ENCODE measurements around the gene C19orf25. TPM values are rescaled to one million over a fixed set of nuclear protein-coding genes. Genes with fewer than 3 reads are reported as not detected.

C19orf25 gene
- total RNA-seq: 10 to 100 TPM; 54.0 to 93.0 TPM

DNA sequence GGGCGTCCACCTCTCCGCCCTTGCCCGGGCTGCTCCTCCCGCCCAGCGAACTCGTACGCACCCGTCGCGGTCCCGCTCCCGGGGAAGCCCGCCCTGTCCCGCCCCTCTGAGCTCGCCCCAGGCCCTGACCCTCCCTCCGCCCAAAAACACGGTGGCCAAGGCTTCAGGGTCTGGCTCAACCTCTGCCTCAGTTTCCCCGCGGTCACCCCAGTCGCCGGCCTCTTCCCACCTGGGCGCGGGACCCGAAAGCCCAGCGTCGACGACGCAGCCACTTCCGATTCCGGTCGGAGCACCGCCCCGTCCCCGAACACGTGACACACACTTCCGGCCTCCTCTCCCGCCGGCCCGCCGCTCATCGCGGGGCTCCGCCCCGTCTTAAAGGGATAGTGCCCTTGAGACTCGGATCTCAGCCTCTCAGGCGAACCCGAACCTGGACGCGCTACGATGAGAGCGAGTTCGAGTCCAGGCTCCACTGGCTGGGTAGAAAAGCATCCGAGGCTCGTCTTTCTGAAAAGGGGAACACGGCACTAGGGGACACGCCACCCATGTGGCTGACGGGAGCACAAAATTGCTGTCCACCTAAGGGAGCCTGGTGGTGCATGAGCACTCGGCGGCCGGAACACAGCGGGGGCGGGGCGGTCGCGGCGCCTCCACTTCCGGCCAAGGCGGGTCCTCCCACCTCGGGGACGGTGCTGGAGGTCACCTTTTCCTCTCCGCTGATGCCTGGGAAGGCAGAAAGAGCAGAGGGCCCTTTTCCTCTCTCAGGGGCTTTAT is at the start of gene C19orf25:
C19orf25 (minus strand) TSS at position 282 of the 774 bp plus-strand sequence. CDS start 312 bp downstream, outside the sequence.
- H3K4me1 ChIP-seq (replicated peaks): no peaks in the 10 kb centered on the region
- H3K9me3 ChIP-seq: no peaks in the 10 kb centered on the region
- intact Hi-C loops (cut with DNase I): no loop called here
- peak within 1 kb of the TSS; percentile 89 to 92 for H3K4me3 ChIP-seq
- under 1% methylated on average over 58 of the region's 71 CpGs for WGBS
- no peaks in the 10 kb centered on the region for H3K27me3 ChIP-seq (replicated peaks; ENCODE audit: insufficient read depth)
- peak; percentile 90 for DNase-seq (ENCODE audit: low spot score)
- peak within 1 kb of the TSS; percentile 57 to 68 for H3K27ac ChIP-seq
- no peaks in the 10 kb centered on the region for H3K36me3 ChIP-seq
- TF ChIP-seq POLR2A (IDR thresholded peaks at IDR 0.05): peak; percentile 57
- TF ChIP-seq, protein P1, sequence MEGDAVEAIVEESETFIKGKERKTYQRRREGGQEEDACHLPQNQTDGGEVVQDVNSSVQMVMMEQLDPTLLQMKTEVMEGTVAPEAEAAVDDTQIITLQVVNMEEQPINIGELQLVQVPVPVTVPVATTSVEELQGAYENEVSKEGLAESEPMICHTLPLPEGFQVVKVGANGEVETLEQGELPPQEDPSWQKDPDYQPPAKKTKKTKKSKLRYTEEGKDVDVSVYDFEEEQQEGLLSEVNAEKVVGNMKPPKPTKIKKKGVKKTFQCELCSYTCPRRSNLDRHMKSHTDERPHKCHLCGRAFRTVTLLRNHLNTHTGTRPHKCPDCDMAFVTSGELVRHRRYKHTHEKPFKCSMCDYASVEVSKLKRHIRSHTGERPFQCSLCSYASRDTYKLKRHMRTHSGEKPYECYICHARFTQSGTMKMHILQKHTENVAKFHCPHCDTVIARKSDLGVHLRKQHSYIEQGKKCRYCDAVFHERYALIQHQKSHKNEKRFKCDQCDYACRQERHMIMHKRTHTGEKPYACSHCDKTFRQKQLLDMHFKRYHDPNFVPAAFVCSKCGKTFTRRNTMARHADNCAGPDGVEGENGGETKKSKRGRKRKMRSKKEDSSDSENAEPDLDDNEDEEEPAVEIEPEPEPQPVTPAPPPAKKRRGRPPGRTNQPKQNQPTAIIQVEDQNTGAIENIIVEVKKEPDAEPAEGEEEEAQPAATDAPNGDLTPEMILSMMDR (IDR thresholded peaks at IDR 0.05): peak in 2 of 4 experiments; percentile 9 to 10
- TF ChIP-seq POLR2AphosphoS5 (IDR thresholded peaks at IDR 0.05): peak; percentile 99

DNA sequence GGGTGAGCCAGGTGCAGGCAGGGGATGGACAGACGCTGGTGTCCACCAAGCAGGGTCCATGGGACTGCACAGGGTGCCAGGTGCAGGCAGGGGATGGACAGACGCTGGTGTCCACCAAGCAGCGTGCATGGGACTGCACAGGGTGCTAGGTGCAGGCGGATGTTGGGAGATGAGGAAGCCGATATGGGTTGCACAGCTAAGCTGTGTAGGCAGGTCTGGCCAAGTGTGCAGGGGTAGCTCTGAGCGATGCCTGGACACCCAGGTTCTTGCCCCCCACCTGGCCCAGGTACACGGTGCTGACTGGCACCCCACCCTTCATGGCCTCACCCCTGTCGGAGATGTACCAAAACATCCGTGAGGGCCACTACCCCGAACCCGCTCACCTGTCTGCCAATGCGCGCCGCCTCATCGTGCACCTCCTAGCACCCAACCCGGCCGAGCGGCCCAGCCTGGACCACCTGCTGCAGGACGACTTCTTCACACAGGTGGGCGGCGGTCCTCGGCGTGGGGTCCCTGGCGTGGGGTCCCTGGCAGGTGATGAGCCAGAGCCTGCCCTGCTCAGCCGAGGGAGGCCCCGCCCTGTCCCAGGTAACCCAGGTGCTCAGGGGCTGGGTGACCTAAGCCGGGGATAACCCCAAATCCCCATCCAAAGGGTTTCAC is 48.8 kb upstream of the C19orf25 start:
- no peak for DNase-seq (ENCODE audit: low spot score)
- TF ChIP-seq POLR2AphosphoS5 (IDR thresholded peaks at IDR 0.05) (no peak), POLR2A (IDR thresholded peaks at IDR 0.05) (no peak)
- TF ChIP-seq, protein P1 (IDR thresholded peaks at IDR 0.05): no peak
- Histone ChIP-seq H3K4me1 (replicated peaks) (no peaks in the 10 kb centered on the region), H3K27me3 (replicated peaks; ENCODE audit: insufficient read depth) (peaks cover 10% of the 10 kb centered on the region), H3K4me3 (no peak overlapping the region), H3K9me3 (no peaks in the 10 kb centered on the region), H3K36me3 (no peaks in the 10 kb centered on the region), H3K27ac (no peak overlapping the region)
- intact Hi-C loops (cut with DNase I): no loop called here
- WGBS: 75% methylated on average over 26 of the region's 27 CpGs

DNA sequence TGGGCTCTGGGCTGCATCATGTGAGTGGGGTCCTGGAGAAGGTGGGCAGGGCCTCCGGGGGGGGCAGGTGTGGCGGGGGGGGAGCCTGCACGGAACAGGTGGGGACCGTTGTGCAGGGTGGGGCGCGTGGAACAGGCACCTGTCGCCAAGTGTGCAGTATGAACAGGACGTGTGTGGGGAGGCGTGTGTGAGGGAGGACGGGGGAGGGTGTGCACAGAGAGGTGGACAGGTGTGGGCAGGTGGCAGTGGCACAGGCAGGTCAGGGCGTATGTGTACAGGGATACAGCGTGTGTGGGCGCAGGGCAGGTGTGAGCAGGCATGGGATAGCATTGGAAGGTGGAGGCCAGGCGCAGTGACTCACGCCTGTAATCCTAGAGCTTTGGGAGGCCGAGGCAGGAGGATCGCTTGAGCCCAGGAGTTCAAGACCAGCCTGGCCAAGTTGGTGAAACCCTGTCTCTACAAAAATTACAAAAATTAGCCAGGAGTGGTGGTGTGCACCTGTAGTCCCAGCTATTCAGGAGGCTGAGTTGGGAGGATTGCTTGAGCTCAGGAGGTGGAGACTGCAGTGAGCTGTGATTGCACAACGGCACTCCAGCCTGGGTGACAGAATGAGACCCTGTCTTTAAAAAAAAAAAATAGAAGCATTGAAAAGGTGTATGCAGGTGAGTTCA is 48.1 kb upstream of the C19orf25 start:
- H3K27ac ChIP-seq: no peak overlapping the region
- no peaks in the 10 kb centered on the region for H3K36me3 ChIP-seq
- H3K27me3 ChIP-seq (replicated peaks; ENCODE audit: insufficient read depth): peaks cover 10% of the 10 kb centered on the region
- TF ChIP-seq POLR2A (IDR thresholded peaks at IDR 0.05) (no peak), POLR2AphosphoS5 (IDR thresholded peaks at IDR 0.05) (no peak)
- TF ChIP-seq, protein P1 (IDR thresholded peaks at IDR 0.05): no peak
- 66% methylated on average over 18 of the region's 18 CpGs for WGBS
- DNase-seq (ENCODE audit: low spot score): no peak
- H3K9me3 ChIP-seq: no peaks in the 10 kb centered on the region
- no peak overlapping the region for H3K4me3 ChIP-seq
- intact Hi-C loops (cut with DNase I): no loop called here
- H3K4me1 ChIP-seq (replicated peaks): no peaks in the 10 kb centered on the region

DNA sequence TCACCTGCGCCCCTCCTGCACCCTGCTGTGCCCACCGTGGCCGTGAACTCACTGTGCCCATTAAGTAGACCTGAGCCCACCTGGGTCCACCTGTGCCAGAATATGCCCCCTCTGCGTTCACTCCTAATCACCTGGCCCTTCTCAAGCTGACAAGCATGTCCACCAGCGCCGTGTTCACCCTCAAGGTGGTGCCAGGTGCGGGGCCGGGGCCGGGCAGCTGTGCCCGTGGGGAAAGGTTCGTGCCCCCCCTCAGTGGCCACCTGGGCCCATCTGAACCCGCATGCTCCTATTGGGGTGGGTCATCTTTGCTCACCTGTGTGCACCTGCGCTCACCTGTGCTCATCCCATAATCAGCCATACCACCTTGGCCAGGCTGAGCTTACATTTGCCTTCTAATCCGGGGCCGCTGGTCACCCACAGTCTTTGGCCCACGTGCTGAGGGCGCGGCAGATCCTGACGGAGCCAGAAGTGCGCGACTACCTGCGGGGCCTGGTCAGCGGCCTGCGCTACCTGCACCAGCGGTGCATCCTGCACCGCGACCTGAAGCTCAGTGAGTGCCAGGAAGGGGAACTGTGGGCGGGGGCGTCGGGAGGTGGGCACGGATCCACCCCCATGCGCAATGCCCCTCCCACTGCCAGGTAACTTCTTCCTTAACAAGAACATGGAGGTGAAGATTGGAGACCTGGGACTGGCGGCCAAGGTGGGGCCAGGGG is 47.2 kb upstream of the C19orf25 start:
- Histone ChIP-seq H3K4me3 (no peak overlapping the region), H3K4me1 (replicated peaks) (no peaks in the 10 kb centered on the region), H3K36me3 (no peaks in the 10 kb centered on the region), H3K9me3 (no peaks in the 10 kb centered on the region), H3K27me3 (replicated peaks; ENCODE audit: insufficient read depth) (peaks cover 10% of the 10 kb centered on the region), H3K27ac (no peak overlapping the region)
- TF ChIP-seq POLR2A (IDR thresholded peaks at IDR 0.05): no peak
- no peak for TF ChIP-seq POLR2AphosphoS5 (IDR thresholded peaks at IDR 0.05)
- TF ChIP-seq, protein P1 (IDR thresholded peaks at IDR 0.05): no peak
- DNase-seq (ENCODE audit: low spot score): no peak
- WGBS: 88% methylated on average over 27 of the region's 33 CpGs
- intact Hi-C loops (cut with DNase I): no loop called here

Measured in prostate gland (tissue), 2 donors.